Activated CD4-positive, alpha-beta memory T cell treated with anti-CD3 and anti-CD28 coated beads for 36 hours (primary cell): ENCODE results near the gene LPP. TPM values are rescaled to one million over a fixed set of nuclear protein-coding genes. Genes with fewer than 3 reads are reported as not detected.

Experiments
- CTCF ChIA-PET: fragments of 350-600 bp; sonication (Branson Sonifier 250); formaldehyde crosslinking; loops from one replicate; lab custom pipeline; 2021; ENCODE audit warnings: antibody characterized with exemption, inconsistent platforms; lab: Charles Lee
- POLR2A ChIA-PET: fragments of 350-600 bp; sonication (Branson Sonifier 250); formaldehyde crosslinking; loops from one replicate; lab custom pipeline; 2021; ENCODE audit warnings: antibody characterized with exemption; lab: Charles Lee
- DNase-seq: peaks from one replicate; pipeline ENCODE4 v3.0.0-alpha.2; 2020
- H3K27ac Mint-ChIP-seq: one replicate; pipeline ENCODE4 v1.8.0; 2021; ENCODE audit warnings: mixed read lengths
- H3K27me3 Mint-ChIP-seq: one replicate; pipeline ENCODE4 v1.8.0; 2021; ENCODE audit warnings: mixed read lengths
- H3K36me3 Mint-ChIP-seq: one replicate; pipeline ENCODE4 v1.8.0; 2021; ENCODE audit warnings: mixed read lengths
- H3K4me1 Mint-ChIP-seq: one replicate; pipeline ENCODE4 v1.8.0; 2021; ENCODE audit warnings: low read depth, mixed read lengths
- H3K4me3 Mint-ChIP-seq: one replicate; pipeline ENCODE4 v1.8.0; 2021; ENCODE audit warnings: mild to moderate bottlenecking, mixed read lengths
- H3K9me3 Mint-ChIP-seq: one replicate; pipeline ENCODE4 v1.8.0; 2021; ENCODE audit warnings: mixed read lengths
- intact Hi-C: fragments of 100-400 bp; cut with micrococcal nuclease; formaldehyde crosslinking; loops from one replicate; pipeline ENCODE4 v1.15.1; 2023
- total RNA-seq, 2 experiments: library from RNA; stranded (reverse); gene quantifications; one replicate each; pipeline ENCODE4 v1.2.3, GENCODE V29; 2021

The LPP gene
- total RNA-seq, 2 experiments from 2014 or later = 41.0 to 43.6 TPM

- Mint-ChIP-seq H3K9me3 (no peaks in the 10 kb centered on the region), H3K27ac (no peak overlapping the region), H3K27me3 (no peaks in the 10 kb centered on the region), H3K36me3 (no peaks in the 10 kb centered on the region), H3K4me1 (peaks cover 6% of the 10 kb centered on the region), H3K4me3 (no peak overlapping the region)
- intact Hi-C loops = no loop called here
- POLR2A ChIA-PET = no interaction called here
- no peak for DNase-seq
- CTCF ChIA-PET = no interaction called here
Observed at GRCh38 chr3:188901671-188902287, 747.8 kb downstream of the LPP start.

DNA sequence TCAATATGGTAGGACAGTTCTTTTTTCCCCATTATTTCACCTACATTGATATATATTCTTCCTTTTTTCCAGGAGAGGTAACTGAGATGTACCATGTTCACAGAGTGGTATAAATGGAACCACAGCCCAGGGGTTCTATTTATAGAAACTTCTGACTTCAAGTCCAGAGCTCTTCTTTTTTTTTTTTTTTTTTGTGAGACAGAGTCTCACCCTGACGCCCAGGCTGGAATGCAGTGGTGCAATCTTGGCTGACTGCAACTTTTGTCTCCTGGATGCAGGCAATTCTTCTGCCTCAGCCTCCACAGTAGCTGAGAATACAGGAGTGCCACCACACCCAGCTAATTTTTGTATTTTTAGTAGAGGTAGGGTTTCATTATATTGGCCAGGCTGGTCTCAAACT, 750.7 kb downstream of the LPP start:
- Mint-ChIP-seq H3K36me3 (no peaks in the 10 kb centered on the region), H3K27ac (no peak overlapping the region), H3K4me3 (no peak overlapping the region), H3K27me3 (no peaks in the 10 kb centered on the region), H3K4me1 (peaks cover 10% of the 10 kb centered on the region), H3K9me3 (no peaks in the 10 kb centered on the region)
- CTCF ChIA-PET = interaction anchor here (0.6 kb wide), 1 partner anchor 51 kb away, joined by 3 read pairs; no protein-coding TSS in a partner anchor
- POLR2A ChIA-PET = no interaction called here
- intact Hi-C loops = no loop called here
- no peak for DNase-seq

DNA sequence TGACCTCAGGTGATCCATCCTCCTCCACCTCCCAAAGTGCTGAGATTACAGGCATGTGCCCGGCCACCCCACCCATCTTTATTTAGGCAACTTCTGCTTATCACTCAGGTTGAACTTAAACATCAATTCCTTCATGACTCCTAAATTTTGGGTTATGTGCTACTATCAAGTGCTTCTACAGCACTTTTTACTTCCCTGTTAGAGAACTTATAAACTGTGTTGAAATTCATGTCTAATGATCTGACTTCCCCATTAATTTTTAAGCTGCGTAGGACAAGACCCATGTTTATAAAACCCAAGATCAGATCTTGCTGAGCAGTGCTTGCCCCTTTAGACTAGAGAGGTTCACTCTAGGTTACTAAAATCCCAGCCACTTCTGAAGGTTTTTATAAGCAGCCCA, 751.6 kb downstream of the LPP start:
- intact Hi-C loops = no loop called here
- H3K27ac Mint-ChIP-seq = no peak overlapping the region
- DNase-seq = no peak
- no peaks in the 10 kb centered on the region for H3K36me3 Mint-ChIP-seq
- ChIA-PET POLR2A (no interaction called here), CTCF (no interaction called here)
- peaks cover 7% of the 10 kb centered on the region for H3K4me1 Mint-ChIP-seq
- H3K9me3 Mint-ChIP-seq = no peaks in the 10 kb centered on the region
- H3K27me3 Mint-ChIP-seq = no peaks in the 10 kb centered on the region
- H3K4me3 Mint-ChIP-seq = no peak overlapping the region

- H3K27ac Mint-ChIP-seq = no peak overlapping the region
- no peaks in the 10 kb centered on the region for H3K36me3 Mint-ChIP-seq
- intact Hi-C loops = no loop called here
- DNase-seq = no peak
- H3K4me1 Mint-ChIP-seq = peaks cover 4% of the 10 kb centered on the region
- H3K27me3 Mint-ChIP-seq = no peaks in the 10 kb centered on the region
- POLR2A ChIA-PET = no interaction called here
- H3K9me3 Mint-ChIP-seq = no peaks in the 10 kb centered on the region
- CTCF ChIA-PET = interaction anchor here (1.0 kb wide), 1 partner anchor 51 kb away, joined by 5 read pairs; no protein-coding TSS in a partner anchor
- no peak overlapping the region for H3K4me3 Mint-ChIP-seq
Observed at GRCh38 chr3:188906236-188906635, 752.3 kb downstream of the LPP start.

- H3K36me3 Mint-ChIP-seq = no peaks in the 10 kb centered on the region
- ChIA-PET POLR2A (no interaction called here), CTCF (interaction anchor here (1.4 kb wide), 1 partner anchor 47 kb away, joined by 6 read pairs; no protein-coding TSS in a partner anchor)
- no peak for DNase-seq
- intact Hi-C loops = no loop called here
- H3K27ac Mint-ChIP-seq = no peak overlapping the region
- peaks cover 4% of the 10 kb centered on the region for H3K4me1 Mint-ChIP-seq
- H3K9me3 Mint-ChIP-seq = peaks cover 4% of the 10 kb centered on the region
- H3K4me3 Mint-ChIP-seq = no peak overlapping the region
- no peaks in the 10 kb centered on the region for H3K27me3 Mint-ChIP-seq
Observed at GRCh38 chr3:188908002-188908850, 754.3 kb downstream of the LPP start.

DNA sequence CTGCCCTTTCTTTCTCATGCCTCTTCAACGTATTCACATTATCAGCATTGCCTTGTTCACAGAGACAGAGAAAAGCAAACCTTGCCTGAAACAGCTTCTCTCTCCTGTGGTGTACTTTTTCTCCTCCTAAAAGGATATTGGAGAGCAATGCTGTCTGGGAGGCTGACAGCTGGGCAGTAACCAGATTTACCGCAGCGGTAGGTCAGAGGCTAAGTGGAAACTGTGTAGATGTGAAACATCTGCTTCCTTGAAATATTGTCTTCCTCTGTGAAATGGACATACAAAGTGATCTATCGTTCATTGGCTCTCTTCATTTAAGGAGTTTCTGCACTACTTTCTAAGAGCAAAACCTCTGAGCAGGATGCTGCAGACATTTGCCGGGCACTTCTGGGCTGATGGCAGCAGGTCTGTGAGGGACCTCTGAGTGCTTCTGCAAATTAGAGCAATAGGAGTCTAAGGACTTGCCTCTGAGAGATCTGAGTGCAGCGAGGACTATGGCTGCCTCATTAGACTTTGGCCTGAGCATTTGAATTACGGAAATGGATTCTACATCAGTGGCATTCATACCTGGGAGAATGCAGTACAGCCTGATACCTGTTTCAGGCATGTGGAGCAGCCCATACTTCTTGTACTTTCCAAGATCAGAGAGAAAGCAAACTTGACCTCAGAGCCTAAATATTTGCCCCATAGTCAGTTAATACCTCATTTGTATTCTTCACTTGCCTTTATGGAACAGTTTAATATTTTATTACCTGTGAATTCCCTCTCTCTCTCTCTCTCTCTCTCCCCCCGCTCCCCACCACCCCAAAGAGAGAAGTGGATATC, 757.3 kb downstream of the LPP start:
- Mint-ChIP-seq H3K27me3 (no peaks in the 10 kb centered on the region), H3K36me3 (no peaks in the 10 kb centered on the region), H3K4me3 (no peak overlapping the region), H3K9me3 (peaks cover 6% of the 10 kb centered on the region), H3K27ac (no peak overlapping the region), H3K4me1 (peaks cover 27% of the 10 kb centered on the region)
- CTCF ChIA-PET = interaction anchor here (1.2 kb wide), 1 partner anchor 1171 kb away, joined by 3 read pairs; no protein-coding TSS in a partner anchor
- intact Hi-C loops = loop anchor here (10.0 kb wide), 3 partner anchors 756 to 1674 kb away; partner anchors contain the start of gene LPP
- POLR2A ChIA-PET = no interaction called here
- DNase-seq = no peak

- Mint-ChIP-seq H3K4me1 (peaks cover 46% of the 10 kb centered on the region), H3K27ac (no peak overlapping the region), H3K27me3 (no peaks in the 10 kb centered on the region), H3K36me3 (no peaks in the 10 kb centered on the region), H3K9me3 (peaks cover 6% of the 10 kb centered on the region), H3K4me3 (no peak overlapping the region)
- POLR2A ChIA-PET = no interaction called here
- CTCF ChIA-PET = interaction anchor here (0.6 kb wide), 1 partner anchor 1174 kb away, joined by 3 read pairs; no protein-coding TSS in a partner anchor
- no peak for DNase-seq
- intact Hi-C loops = loop anchor here (10.0 kb wide), 3 partner anchors 758 to 1672 kb away; partner anchors contain the start of gene LPP
Observed at GRCh38 chr3:188913084-188913483, 759.1 kb downstream of the LPP start.

DNA sequence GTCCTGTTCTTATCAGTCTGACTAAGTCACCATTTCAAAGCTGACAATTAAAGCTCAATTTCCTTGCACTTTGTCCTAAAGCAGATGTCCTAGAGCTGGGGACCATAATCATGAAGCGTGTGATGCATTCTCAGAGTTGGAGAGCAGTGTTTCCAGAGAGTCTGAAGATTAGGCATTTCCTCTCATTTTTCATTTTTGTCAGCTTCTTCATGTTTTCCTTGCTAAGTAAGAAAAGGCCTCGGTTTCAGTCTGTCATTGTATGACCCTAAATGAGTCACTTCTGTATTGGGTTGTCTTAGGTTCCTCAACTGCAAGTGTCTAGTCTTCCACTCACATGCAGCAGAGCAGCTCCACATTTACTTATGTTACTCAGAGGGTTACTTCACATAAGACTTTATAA, 760.6 kb downstream of the LPP start:
- ChIA-PET POLR2A (interaction anchor here (0.6 to 2.1 kb wide), 15 partner anchors 38 to 1704 kb away, joined by 3 to 11 read pairs (median 3); partner anchors contain the start of gene BCL6), CTCF (interaction anchor here (0.7 to 5.5 kb wide), 12 partner anchors 13 to 1175 kb away, joined by 3 to 41 read pairs (median 4); no protein-coding TSS in a partner anchor)
- Mint-ChIP-seq H3K27ac (peak overlapping the region; percentile 86), H3K9me3 (peaks cover 6% of the 10 kb centered on the region), H3K4me1 (peaks cover 43% of the 10 kb centered on the region), H3K4me3 (no peak overlapping the region), H3K27me3 (no peaks in the 10 kb centered on the region), H3K36me3 (no peaks in the 10 kb centered on the region)
- peak; percentile 23 for DNase-seq
- intact Hi-C loops = loop anchor here (1.0 to 10.0 kb wide), 9 partner anchors 36 to 1670 kb away; partner anchors contain the start of gene LPP

- H3K9me3 Mint-ChIP-seq = peaks cover 9% of the 10 kb centered on the region
- POLR2A ChIA-PET = interaction anchor here (0.7 to 2.1 kb wide), 12 partner anchors 37 to 1704 kb away, joined by 3 to 11 read pairs (median 4); partner anchors contain the start of gene BCL6
- no peaks in the 10 kb centered on the region for H3K36me3 Mint-ChIP-seq
- intact Hi-C loops = loop anchor here (1.0 to 10.0 kb wide), 11 partner anchors 36 to 1670 kb away; partner anchors contain the start of gene LPP
- DNase-seq = peak; percentile 13
- H3K4me1 Mint-ChIP-seq = peaks cover 43% of the 10 kb centered on the region
- peak overlapping the region; percentile 86 for H3K27ac Mint-ChIP-seq
- no peaks in the 10 kb centered on the region for H3K27me3 Mint-ChIP-seq
- CTCF ChIA-PET = interaction anchor here (0.8 to 5.5 kb wide), 9 partner anchors 12 to 1176 kb away, joined by 3 to 41 read pairs (median 4); no protein-coding TSS in a partner anchor
- no peak overlapping the region for H3K4me3 Mint-ChIP-seq
Observed at GRCh38 chr3:188915127-188915526, 761.2 kb downstream of the LPP start.

GRCh38 chr3:188916934-188917401, 763.0 kb downstream of the LPP start:
- H3K36me3 Mint-ChIP-seq = no peaks in the 10 kb centered on the region
- intact Hi-C loops = loop anchor here (1.0 to 10.0 kb wide), 16 partner anchors 129 to 1668 kb away; partner anchors contain the start of gene LPP

GRCh38 chr3:188918093-188918492, 764.1 kb downstream of the LPP start:
- H3K4me1 Mint-ChIP-seq = peaks cover 43% of the 10 kb centered on the region
- POLR2A ChIA-PET = no interaction called here
- peak overlapping the region; percentile 39 for H3K27ac Mint-ChIP-seq
- no peaks in the 10 kb centered on the region for H3K27me3 Mint-ChIP-seq
- peaks cover 11% of the 10 kb centered on the region for H3K9me3 Mint-ChIP-seq
- CTCF ChIA-PET = interaction anchor here (1.5 to 5.5 kb wide), 4 partner anchors 36 to 1598 kb away, joined by 4 to 41 read pairs (median 8); no protein-coding TSS in a partner anchor
- H3K4me3 Mint-ChIP-seq = no peak overlapping the region
- DNase-seq = no peak
- intact Hi-C loops = loop anchor here (5.0 to 10.0 kb wide), 6 partner anchors 596 to 1667 kb away; partner anchors contain the start of gene LPP
- H3K36me3 Mint-ChIP-seq = no peaks in the 10 kb centered on the region

More at GRCh38 chr3:188916934-188917401, 763.0 kb downstream of the LPP start:
- ChIA-PET POLR2A (interaction anchor here (0.6 to 1.1 kb wide), 6 partner anchors 17 to 1171 kb away, joined by 3 to 4 read pairs (median 3); partner anchors contain the start of gene BCL6), CTCF (interaction anchor here (1.5 to 5.5 kb wide), 3 partner anchors 125 to 1597 kb away, joined by 4 to 41 read pairs (median 6); no protein-coding TSS in a partner anchor)
- Mint-ChIP-seq H3K4me1 (peaks cover 43% of the 10 kb centered on the region), H3K4me3 (no peak overlapping the region), H3K27me3 (no peaks in the 10 kb centered on the region), H3K27ac (peak overlapping the region; percentile 39), H3K9me3 (peaks cover 15% of the 10 kb centered on the region)
- DNase-seq = no peak
